Testis (tissue), 2 donors: ENCODE results near the gene GTPBP2.

Source experiments
- CTCF ChIP-seq, 3 experiments: fragments of 450-650 bp in 2 of 3; fragments of 200-600 bp in 1 of 3; sonication (generic) in 1 of 3; IDR thresholded peaks; one replicate each; pipeline ENCODE4 v1.5.1; 2016 to 2019; ENCODE audit warnings: antibody characterized with exemption in 3 of 3, mild to moderate bottlenecking in 2 of 3, moderate library complexity in 1 of 3
- POLR2A ChIP-seq: fragments of 450-650 bp; IDR thresholded peaks from one replicate; pipeline ENCODE4 v1.6.1; 2017; ENCODE audit warnings: antibody characterized with exemption, mild to moderate bottlenecking, moderate library complexity

GRCh38 chr6:43609402-43609801 is 19.7 kb downstream of the GTPBP2 start:
- TF ChIP-seq CTCF (IDR thresholded peaks at IDR 0.05): no peak
- no peak for TF ChIP-seq POLR2A
